Karpas-422 (cell line): ENCODE results near the gene ULK4. TPM values are rescaled to one million over a fixed set of nuclear protein-coding genes. Genes with fewer than 3 reads are reported as not detected.
"Not testable (repeated sequence)": the region's sequence is repeated elsewhere in the genome, so short reads cannot be mapped to it uniquely, and the experiment has no call there.

ENCODE experiments used
- DNase-seq: peaks from one replicate; pipeline ENCODE4 v3.0.0-alpha.2; 2015
- H2AFZ ChIP-seq: fragments of 200-600 bp; sonication (generic); 2 replicates; pipeline ENCODE4 v1.6.1; 2014; ENCODE audit warnings: antibody characterized with exemption, low read length, mixed read lengths
- H3K27ac ChIP-seq: fragments of 200-600 bp; sonication (generic); 2 replicates; pipeline ENCODE4 v1.5.1; 2014; ENCODE audit warnings: mild to moderate bottlenecking, low read length, moderate library complexity
- H3K27me3 ChIP-seq: fragments of 200-600 bp; sonication (generic); 2 replicates; pipeline ENCODE4 v1.6.1; 2014; ENCODE audit warnings: low read length, mixed read lengths
- H3K36me3 ChIP-seq: fragments of 200-600 bp; sonication (generic); 2 replicates; pipeline ENCODE4 v1.6.1; 2014; ENCODE audit warnings: low read length, mixed read lengths; ENCODE audit not compliant: insufficient read depth
- H3K4me1 ChIP-seq: fragments of 200-600 bp; sonication (generic); 2 replicates; pipeline ENCODE4 v1.6.1; 2014; ENCODE audit warnings: mild to moderate bottlenecking, low read length, mixed read lengths
- H3K4me2 ChIP-seq: fragments of 200-600 bp; sonication (generic); 2 replicates; pipeline ENCODE4 v1.6.1; 2014; ENCODE audit warnings: low read length, low read depth, mild to moderate bottlenecking; ENCODE audit not compliant: poor library complexity, severe bottlenecking
- H3K4me3 ChIP-seq: fragments of 200-600 bp; sonication (generic); 2 replicates; pipeline ENCODE4 v1.5.1; 2014; ENCODE audit warnings: mild to moderate bottlenecking, antibody characterized with exemption, low read length, mixed read lengths
- H3K79me2 ChIP-seq: fragments of 200-600 bp; sonication (generic); 2 replicates; pipeline ENCODE4 v1.6.1; 2014; ENCODE audit warnings: mild to moderate bottlenecking, low read length, mixed read lengths
- H3K9ac ChIP-seq: fragments of 200-600 bp; sonication (generic); 2 replicates; pipeline ENCODE4 v1.6.0; 2014; ENCODE audit warnings: low read length
- H3K9me2 ChIP-seq: fragments of 200-600 bp; sonication (generic), shearing (Covaris generic); replicated peaks from 2 replicates; pipeline ENCODE4 v1.6.0; 2014; ENCODE audit warnings: mild to moderate bottlenecking, low read length, moderate library complexity; ENCODE audit not compliant: insufficient read depth
- H3K9me3 ChIP-seq: fragments of 300-700, 200-600 bp; sonication (generic); 2 replicates; pipeline ENCODE4 v1.6.1; 2014; ENCODE audit warnings: low read length, mixed read lengths
- H4K20me1 ChIP-seq: fragments of 200-600 bp; sonication (generic); 2 replicates; pipeline ENCODE4 v1.6.1; 2014; ENCODE audit warnings: mild to moderate bottlenecking, antibody characterized with exemption, low read length, low read depth; ENCODE audit not compliant: insufficient read depth
- total RNA-seq: library from RNA; depleted of rRNA; stranded (reverse); fragments of >200 nt; shearing (Covaris generic); gene quantifications from 2 replicates; pipeline ENCODE4 v1.2.3, GENCODE V29; 2014; ENCODE audit warnings: low replicate concordance

ULK4 gene
- total RNA-seq, 1 experiment from 2014 or later, result 8.8 TPM

DNA sequence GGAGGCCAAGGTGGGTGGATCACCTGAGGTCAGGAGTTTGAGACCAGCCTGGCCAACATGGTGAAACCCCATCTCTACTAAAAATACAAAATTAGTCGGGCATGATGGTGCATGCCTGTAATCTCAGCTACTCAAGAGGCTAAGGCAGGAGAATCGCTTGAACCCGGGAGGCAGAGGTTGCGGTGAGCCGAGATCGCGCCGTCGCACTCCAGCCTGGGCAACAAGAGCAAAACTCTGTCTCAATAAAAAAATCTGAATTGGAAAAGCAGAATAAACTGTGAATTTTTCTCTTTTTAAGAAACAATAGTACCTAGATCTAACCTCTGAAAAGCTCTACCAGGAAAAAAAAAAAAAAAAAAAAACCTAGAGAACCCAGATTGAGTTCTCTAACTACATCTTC lies 84.2 kb downstream of the ULK4 start:
- not testable (repeated sequence) for H4K20me1 ChIP-seq, H3K9me3 ChIP-seq, H2AFZ ChIP-seq, H3K79me2 ChIP-seq, H3K9ac ChIP-seq, H3K36me3 ChIP-seq, H3K9me2 ChIP-seq, H3K4me1 ChIP-seq, H3K4me2 ChIP-seq, H3K27ac ChIP-seq, H3K4me3 ChIP-seq, H3K27me3 ChIP-seq
- peak; percentile 4 for DNase-seq

DNA sequence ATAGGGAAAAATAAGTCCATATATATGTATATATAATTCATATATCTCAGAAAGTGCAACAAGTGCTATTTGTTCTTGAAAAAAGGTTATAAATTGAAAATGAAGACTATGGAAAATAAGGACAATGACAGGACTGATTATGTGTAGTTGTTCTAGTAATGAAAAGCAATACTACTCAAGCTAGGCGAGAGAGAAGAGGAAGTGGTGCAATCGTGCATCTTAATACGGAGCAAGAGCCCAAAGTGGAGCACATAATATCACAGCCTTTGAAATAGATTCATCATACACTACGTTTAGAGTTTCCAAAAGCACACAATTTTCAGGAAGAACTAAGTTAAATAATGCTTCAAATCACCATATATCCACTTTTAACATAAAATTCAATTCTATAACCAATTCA lies 87.9 kb downstream of the ULK4 start:
- Histone ChIP-seq H4K20me1 (no peaks in the 10 kb centered on the region), H3K27ac (no peak overlapping the region), H3K36me3 (no peaks in the 10 kb centered on the region), H3K27me3 (no peaks in the 10 kb centered on the region), H3K9ac (no peak overlapping the region), H3K4me1 (no peaks in the 10 kb centered on the region), H3K4me2 (no peak overlapping the region), H3K79me2 (no peaks in the 10 kb centered on the region), H3K9me2 (no peaks in the 10 kb centered on the region), H3K4me3 (no peak overlapping the region), H2AFZ (no peak overlapping the region), H3K9me3 (no peaks in the 10 kb centered on the region)
- DNase-seq, result no peak

GRCh38 chr3:41872157-41872556 lies 89.7 kb downstream of the ULK4 start:
- H3K36me3 ChIP-seq, result no peaks in the 10 kb centered on the region
- no peak overlapping the region for H3K27ac ChIP-seq
- H3K27me3 ChIP-seq, result no peaks in the 10 kb centered on the region
- H3K4me1 ChIP-seq, result no peaks in the 10 kb centered on the region
- H2AFZ ChIP-seq, result no peak overlapping the region
- no peaks in the 10 kb centered on the region for H3K9me3 ChIP-seq
- no peaks in the 10 kb centered on the region for H3K79me2 ChIP-seq
- H3K4me3 ChIP-seq, result no peak overlapping the region
- H4K20me1 ChIP-seq, result no peaks in the 10 kb centered on the region
- no peak overlapping the region for H3K9ac ChIP-seq
- no peaks in the 10 kb centered on the region for H3K9me2 ChIP-seq
- no peak overlapping the region for H3K4me2 ChIP-seq
- DNase-seq, result no peak

- no peak overlapping the region for H3K4me2 ChIP-seq
- no peak for DNase-seq
- no peaks in the 10 kb centered on the region for H3K4me1 ChIP-seq
- no peaks in the 10 kb centered on the region for H3K9me3 ChIP-seq
- H3K9me2 ChIP-seq, result no peaks in the 10 kb centered on the region
- H3K9ac ChIP-seq, result no peak overlapping the region
- H4K20me1 ChIP-seq, result no peaks in the 10 kb centered on the region
- H2AFZ ChIP-seq, result no peak overlapping the region
- no peaks in the 10 kb centered on the region for H3K79me2 ChIP-seq
- H3K4me3 ChIP-seq, result no peak overlapping the region
- H3K27ac ChIP-seq, result no peak overlapping the region
- H3K36me3 ChIP-seq, result no peaks in the 10 kb centered on the region
- H3K27me3 ChIP-seq, result no peaks in the 10 kb centered on the region; the same call in 1 of the 2 replicates
Observed at GRCh38 chr3:41867533-41867932, 94.4 kb downstream of the ULK4 start.

GRCh38 chr3:41866298-41866697 lies 95.6 kb downstream of the ULK4 start:
- H3K4me3 ChIP-seq, result no peak overlapping the region
- DNase-seq, result no peak
- no peak overlapping the region for H3K4me2 ChIP-seq
- H3K27ac ChIP-seq, result no peak overlapping the region
- no peak overlapping the region for H2AFZ ChIP-seq
- H3K9me3 ChIP-seq, result no peaks in the 10 kb centered on the region
- H3K79me2 ChIP-seq, result no peaks in the 10 kb centered on the region
- H3K9ac ChIP-seq, result no peak overlapping the region
- no peaks in the 10 kb centered on the region; the same call in 1 of the 2 replicates for H3K27me3 ChIP-seq
- H4K20me1 ChIP-seq, result no peaks in the 10 kb centered on the region
- no peaks in the 10 kb centered on the region for H3K4me1 ChIP-seq
- no peaks in the 10 kb centered on the region for H3K9me2 ChIP-seq
- H3K36me3 ChIP-seq, result no peaks in the 10 kb centered on the region

GRCh38 chr3:41863024-41863423 lies 98.9 kb downstream of the ULK4 start:
- H3K9ac ChIP-seq, result no peak overlapping the region
- no peaks in the 10 kb centered on the region for H3K4me1 ChIP-seq
- no peaks in the 10 kb centered on the region for H4K20me1 ChIP-seq
- no peaks in the 10 kb centered on the region for H3K79me2 ChIP-seq
- no peaks in the 10 kb centered on the region for H3K9me3 ChIP-seq
- H3K9me2 ChIP-seq, result no peaks in the 10 kb centered on the region
- no peak overlapping the region for H3K4me2 ChIP-seq
- H3K27ac ChIP-seq, result no peak overlapping the region
- H3K4me3 ChIP-seq, result no peak overlapping the region
- H2AFZ ChIP-seq, result no peak overlapping the region
- H3K36me3 ChIP-seq, result no peaks in the 10 kb centered on the region
- no peaks in the 10 kb centered on the region; the same call in 1 of the 2 replicates for H3K27me3 ChIP-seq
- DNase-seq, result peak; percentile 56

GRCh38 chr3:41860489-41860888 lies 101.4 kb downstream of the ULK4 start:
- H3K4me3 ChIP-seq, H3K79me2 ChIP-seq, H3K27ac ChIP-seq, H3K9ac ChIP-seq, H2AFZ ChIP-seq, H3K9me2 ChIP-seq, H3K27me3 ChIP-seq, H4K20me1 ChIP-seq, H3K4me1 ChIP-seq, H3K9me3 ChIP-seq, H3K36me3 ChIP-seq, H3K4me2 ChIP-seq, DNase-seq: not testable (repeated sequence)

GRCh38 chr3:41854956-41855355 lies 106.9 kb downstream of the ULK4 start:
- H3K9me2 ChIP-seq, result no peaks in the 10 kb centered on the region
- DNase-seq, result no peak
- H3K36me3 ChIP-seq, result no peaks in the 10 kb centered on the region
- H3K27me3 ChIP-seq, result no peaks in the 10 kb centered on the region
- H3K79me2 ChIP-seq, result no peaks in the 10 kb centered on the region
- H3K4me2 ChIP-seq, result no peak overlapping the region
- 0 out of 2 replicates have a peak, but pooled peaks cover 3% of the 10 kb centered on the region for H4K20me1 ChIP-seq
- no peak overlapping the region for H3K9ac ChIP-seq
- peaks cover 7% of the 10 kb centered on the region for H3K4me1 ChIP-seq
- H3K9me3 ChIP-seq, result no peaks in the 10 kb centered on the region
- no peak overlapping the region for H2AFZ ChIP-seq
- no peak overlapping the region for H3K27ac ChIP-seq
- no peak overlapping the region for H3K4me3 ChIP-seq
